AG09309 (cell line): Measurements from ENCODE around the gene ATOH8.

Source experiments
- DNase-seq: peaks from one replicate; pipeline ENCODE4 v3.0.0-alpha.2; 2010; ENCODE audit warnings: low read depth
- H3K4me3 ChIP-seq: 2 replicates; pipeline ENCODE4 v1.5.1; 2011; ENCODE audit warnings: mild to moderate bottlenecking, low read depth, low read length, moderate library complexity; ENCODE audit not compliant: control insufficient read depth
- CTCF ChIP-seq: IDR thresholded peaks from 2 replicates; pipeline ENCODE4 v1.5.1; 2011; ENCODE audit warnings: mild to moderate bottlenecking, low read depth, low read length, inconsistent platforms; ENCODE audit not compliant: insufficient read depth, control insufficient read depth; ENCODE audit errors: missing control alignments

Gene ATOH8

GRCh38 chr2:85707304-85707703 is 46.5 kb upstream of the ATOH8 start:
- TF ChIP-seq CTCF: peak; percentile 83
- H3K4me3 ChIP-seq: no peak overlapping the region
- DNase-seq: peak; percentile 70

GRCh38 chr2:85708641-85709040 is 45.1 kb upstream of the ATOH8 start:
- no peak for TF ChIP-seq CTCF
- H3K4me3 ChIP-seq: no peak overlapping the region
- no peak for DNase-seq

GRCh38 chr2:85709401-85709811 is 44.4 kb upstream of the ATOH8 start:
- no peak for DNase-seq
- no peak for TF ChIP-seq CTCF

GRCh38 chr2:85710687-85711577 is 42.9 kb upstream of the ATOH8 start:
- no peak overlapping the region for H3K4me3 ChIP-seq
- no peak for DNase-seq
- no peak for TF ChIP-seq CTCF

More at GRCh38 chr2:85709401-85709811, 44.4 kb upstream of the ATOH8 start:
- H3K4me3 ChIP-seq: no peak overlapping the region

GRCh38 chr2:85711578-85712060 is 42.2 kb upstream of the ATOH8 start:
- DNase-seq: no peak
- no peak for TF ChIP-seq CTCF
- H3K4me3 ChIP-seq: no peak overlapping the region

- no peak for TF ChIP-seq CTCF
- H3K4me3 ChIP-seq: no peak overlapping the region
- no peak for DNase-seq
Observed at GRCh38 chr2:85712336-85712735, 41.5 kb upstream of the ATOH8 start.
